Measurements from ENCODE around the gene ZNF84. TPM values are rescaled to one million over a fixed set of nuclear protein-coding genes. Genes with fewer than 3 reads are reported as not detected.
A peak's percentile ranks its signal among the peaks of the same experiment; 100 is the strongest.

ZNF84 gene
- polyA plus RNA-seq (ENCODE audit: insufficient read length): 93.5 TPM
- long read RNA-seq, donor 1, transcript ZNF84-208 (5 exons, 3,237 nt): major isoform, 9 of 11 reads
- long read RNA-seq, donor 1, partial matches to known transcripts: 0 of 11 reads
- long read RNA-seq, donor 1, other reads (novel, unspliced or antisense): 0 of 11 reads
- long read RNA-seq, donor 2, full-length matches to known transcripts: 12 of 12 reads
- long read RNA-seq, donor 2, partial matches to known transcripts: 0 of 12 reads
- long read RNA-seq, donor 2, other reads (novel, unspliced or antisense): 0 of 12 reads
- long read RNA-seq, donor 3, transcript ZNF84-208 (5 exons, 3,237 nt): major isoform, 10 of 25 reads
- long read RNA-seq, donor 3, partial matches to known transcripts: 14 of 25 reads
- long read RNA-seq, donor 3, other reads (novel, unspliced or antisense): 0 of 25 reads
- long read RNA-seq, donor 4, partial matches to known transcripts: 0 of 1 reads
- long read RNA-seq, donor 4, other reads (novel, unspliced or antisense): 0 of 1 reads
- long read RNA-seq, donor 5, full-length matches to known transcripts: 12 of 12 reads
- long read RNA-seq, donor 5, partial matches to known transcripts: 0 of 12 reads
- long read RNA-seq, donor 5, other reads (novel, unspliced or antisense): 0 of 12 reads
- long read RNA-seq, donor 6, full-length matches to known transcripts: 7 of 12 reads
- long read RNA-seq, donor 6, partial matches to known transcripts: 0 of 12 reads
- long read RNA-seq, donor 6, other reads (novel, unspliced or antisense): 5 of 12 reads
- long read RNA-seq, donor 7, transcript ZNF84-208 (5 exons, 3,237 nt): major isoform, 9 of 13 reads
- long read RNA-seq, donor 7, partial matches to known transcripts: 0 of 13 reads
- long read RNA-seq, donor 7, other reads (novel, unspliced or antisense): 0 of 13 reads
- long read RNA-seq, donor 8, partial matches to known transcripts: 0 of 6 reads
- long read RNA-seq, donor 8, other reads (novel, unspliced or antisense): 0 of 6 reads

- peak; percentile 97 for DNase-seq
Observed at GRCh38 chr12:133037207-133038005, at the start of gene ZNF84. TSS of gene ZNF84 (plus strand) at chr12:133037509. CDS start at chr12:133041468, 3,959 bp downstream.

GRCh38 chr12:132998741-132999140, 38.6 kb upstream of the ZNF84 start:
- no peak for DNase-seq

GRCh38 chr12:133010657-133011297, 26.5 kb upstream of the ZNF84 start:
- no peak for DNase-seq

- DNase-seq: no peak
Observed at GRCh38 chr12:133023566-133023965, 13.7 kb upstream of the ZNF84 start.

- DNase-seq: no peak
Observed at GRCh38 chr12:133026996-133027395, 10.3 kb upstream of the ZNF84 start.

GRCh38 chr12:133038118-133038709, 905 bp downstream of the ZNF84 start:
- DNase-seq: no peak

GRCh38 chr12:133046698-133047097, 9.4 kb downstream of the ZNF84 start:
- no peak for DNase-seq

- no peak for DNase-seq
Observed at GRCh38 chr12:133057446-133057845, 20.1 kb downstream of the ZNF84 start.

- no peak for DNase-seq
Observed at GRCh38 chr12:133058203-133059113, 21.1 kb downstream of the ZNF84 start.

GRCh38 chr12:133061954-133062353, 24.6 kb downstream of the ZNF84 start:
- DNase-seq: no peak

- no peak for DNase-seq
Observed at GRCh38 chr12:133063556-133063955, 26.2 kb downstream of the ZNF84 start.

- no peak for DNase-seq
Observed at GRCh38 chr12:133073836-133074235, 36.5 kb downstream of the ZNF84 start.

GRCh38 chr12:133080026-133080367, 42.7 kb downstream of the ZNF84 start:
- DNase-seq: peak; percentile 99

- peak; percentile 97 for DNase-seq
Observed at GRCh38 chr12:133080368-133081158, 43.3 kb downstream of the ZNF84 start, which contains the start of gene ZNF140. TSS of gene ZNF140 (plus strand) at chr12:133080923. CDS start at chr12:133081321, 398 bp downstream.

GRCh38 chr12:133081159-133081780, 44.0 kb downstream of the ZNF84 start:
- no peak for DNase-seq

- no peak for DNase-seq
Observed at GRCh38 chr12:133083345-133083744, 46.0 kb downstream of the ZNF84 start.

- DNase-seq: no peak
Observed at GRCh38 chr12:133105620-133106019, 68.3 kb downstream of the ZNF84 start.

GRCh38 chr12:133106253-133106652, 68.9 kb downstream of the ZNF84 start:
- DNase-seq: no peak
